ENCODE results near the gene KAZALD1.
A peak's percentile ranks its signal among the peaks of the same experiment; 100 is the strongest.

Gene KAZALD1, protein sequence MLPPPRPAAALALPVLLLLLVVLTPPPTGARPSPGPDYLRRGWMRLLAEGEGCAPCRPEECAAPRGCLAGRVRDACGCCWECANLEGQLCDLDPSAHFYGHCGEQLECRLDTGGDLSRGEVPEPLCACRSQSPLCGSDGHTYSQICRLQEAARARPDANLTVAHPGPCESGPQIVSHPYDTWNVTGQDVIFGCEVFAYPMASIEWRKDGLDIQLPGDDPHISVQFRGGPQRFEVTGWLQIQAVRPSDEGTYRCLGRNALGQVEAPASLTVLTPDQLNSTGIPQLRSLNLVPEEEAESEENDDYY

GRCh38 chr10:101061624-101062231, at the start of gene KAZALD1:
Gene KAZALD1 (plus strand): TSS chr10:101061989. CDS start chr10:101062593, 604 bp downstream.
- DNase-seq = peak; percentile 51

GRCh38 chr10:101012525-101013364, 49.0 kb upstream of the KAZALD1 start:
- DNase-seq = peak; percentile 50

GRCh38 chr10:101013365-101013825, 48.4 kb upstream of the KAZALD1 start:
- no peak for DNase-seq

GRCh38 chr10:101014230-101014884, 47.4 kb upstream of the KAZALD1 start:
- peak; percentile 16 for DNase-seq

DNA sequence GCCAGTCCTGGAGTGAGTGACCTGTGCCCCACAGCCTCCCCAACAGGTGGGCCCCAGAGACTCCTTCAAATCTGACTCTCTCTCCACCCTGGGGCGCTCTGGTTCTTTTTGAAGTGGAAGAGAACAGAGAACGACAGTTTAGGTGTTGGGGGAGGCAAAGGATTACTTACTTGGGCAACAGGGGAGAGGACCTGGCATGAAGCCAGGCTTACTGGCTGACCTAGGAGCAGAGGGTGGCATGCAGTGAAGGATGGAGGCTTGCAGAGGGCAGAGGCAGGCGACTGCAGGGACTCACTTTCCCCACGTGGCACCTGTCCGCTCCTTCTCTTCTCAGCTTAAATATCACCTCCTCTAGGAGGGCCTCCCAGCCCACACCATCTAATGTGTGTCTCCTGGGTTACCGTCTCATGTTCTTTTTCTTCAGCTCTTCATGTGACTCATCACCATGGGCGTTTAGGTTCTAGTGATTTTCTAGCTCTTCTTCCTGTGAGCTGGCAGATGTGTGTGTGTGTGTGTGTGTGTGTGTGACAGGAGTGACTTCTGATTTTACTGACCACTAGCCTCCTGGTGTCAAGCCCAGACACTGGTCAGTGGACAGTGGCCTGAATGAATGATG, 46.7 kb upstream of the KAZALD1 start:
- no peak for DNase-seq

- no peak for DNase-seq
Measured at GRCh38 chr10:101015582-101015973, 46.2 kb upstream of the KAZALD1 start.

- DNase-seq = no peak
Measured at GRCh38 chr10:101016814-101017213, 45.0 kb upstream of the KAZALD1 start.

DNA sequence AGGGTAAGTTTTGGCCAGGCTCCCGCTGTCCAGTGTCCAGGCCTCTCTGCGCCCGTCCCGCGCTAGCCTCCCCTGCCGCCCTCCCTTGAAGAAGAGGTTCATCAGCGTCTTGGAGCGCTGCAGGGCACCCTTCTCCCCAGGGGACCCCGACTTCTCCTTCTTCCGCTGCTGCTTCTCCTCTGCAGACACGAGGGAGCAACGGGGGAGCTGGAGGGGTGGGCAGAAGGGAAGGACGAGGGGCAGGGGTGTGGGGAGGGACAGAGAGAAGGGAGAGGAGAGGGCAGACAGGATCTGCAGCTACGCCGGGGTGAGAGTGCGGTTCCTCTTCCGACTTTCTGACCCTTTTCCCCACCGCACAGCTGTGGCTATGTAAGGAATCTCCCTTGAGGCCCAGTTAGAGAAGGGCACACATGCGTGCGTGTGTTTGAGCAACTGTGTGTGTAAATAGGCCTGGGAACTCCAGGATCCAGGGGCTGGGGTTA, 43.6 kb upstream of the KAZALD1 start:
- no peak for DNase-seq

GRCh38 chr10:101018600-101019439, 43.0 kb upstream of the KAZALD1 start:
- peak; percentile 64 for DNase-seq

GRCh38 chr10:101019440-101019703, 42.4 kb upstream of the KAZALD1 start:
- no peak for DNase-seq

GRCh38 chr10:101020427-101021075, 41.2 kb upstream of the KAZALD1 start:
- DNase-seq = no peak

DNA sequence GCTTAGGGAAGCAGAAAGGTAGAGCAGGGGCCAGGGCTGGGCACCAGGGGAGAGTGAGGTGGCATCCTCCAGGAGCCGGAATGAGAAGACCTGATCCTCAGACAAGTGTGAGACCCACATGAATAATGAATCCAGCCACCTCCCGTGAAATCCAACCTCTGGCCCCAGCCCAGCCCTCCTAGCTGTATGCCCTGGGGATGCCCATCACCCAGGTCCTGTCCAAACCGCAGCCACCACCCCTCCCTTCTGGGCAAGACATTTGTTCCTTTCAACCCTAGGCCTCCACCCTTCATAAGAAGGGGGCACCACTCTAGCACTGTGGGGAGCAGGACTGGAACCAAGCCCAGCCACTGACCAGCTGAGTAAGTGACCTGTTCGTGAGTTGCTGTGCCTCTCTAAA, 40.5 kb upstream of the KAZALD1 start:
- DNase-seq = no peak

- no peak for DNase-seq
Measured at GRCh38 chr10:101021692-101022251, 40.0 kb upstream of the KAZALD1 start.

DNA sequence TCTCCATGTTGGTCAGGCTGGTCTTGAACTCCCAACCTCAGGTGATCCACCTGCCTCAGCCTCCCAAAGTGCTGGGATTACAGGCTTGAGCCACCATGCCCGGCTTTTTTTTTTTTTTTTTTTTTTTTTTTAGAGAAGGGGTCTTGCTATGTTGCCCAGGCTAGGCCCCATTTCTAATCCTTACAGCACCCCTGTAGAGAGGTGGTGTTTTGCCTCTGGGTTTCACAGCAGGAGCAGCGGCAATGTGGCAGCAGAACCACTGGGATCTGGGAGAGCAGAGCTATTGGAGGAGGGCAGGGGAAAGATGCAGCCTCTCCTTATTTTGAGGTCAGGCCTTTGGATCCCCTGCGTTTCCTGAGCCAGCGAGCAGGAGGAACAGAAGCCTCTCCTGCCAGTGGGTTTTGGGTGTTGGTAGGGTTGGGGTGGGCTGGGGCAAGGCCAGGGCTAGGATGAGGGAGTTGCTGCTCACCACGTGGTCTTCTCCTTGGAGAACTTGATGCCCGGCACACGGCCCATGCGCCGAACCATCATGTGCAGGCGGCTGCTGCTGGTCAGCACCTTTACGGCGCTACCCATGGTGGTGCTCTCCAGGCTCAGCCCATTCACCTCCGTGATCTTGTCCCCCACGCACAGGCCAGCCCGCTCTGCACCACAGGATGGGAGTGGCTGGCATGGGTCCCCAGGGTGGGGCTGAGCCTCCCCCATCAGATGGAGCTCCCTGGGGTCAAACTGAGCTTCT, 38.7 kb upstream of the KAZALD1 start:
- DNase-seq = no peak

DNA sequence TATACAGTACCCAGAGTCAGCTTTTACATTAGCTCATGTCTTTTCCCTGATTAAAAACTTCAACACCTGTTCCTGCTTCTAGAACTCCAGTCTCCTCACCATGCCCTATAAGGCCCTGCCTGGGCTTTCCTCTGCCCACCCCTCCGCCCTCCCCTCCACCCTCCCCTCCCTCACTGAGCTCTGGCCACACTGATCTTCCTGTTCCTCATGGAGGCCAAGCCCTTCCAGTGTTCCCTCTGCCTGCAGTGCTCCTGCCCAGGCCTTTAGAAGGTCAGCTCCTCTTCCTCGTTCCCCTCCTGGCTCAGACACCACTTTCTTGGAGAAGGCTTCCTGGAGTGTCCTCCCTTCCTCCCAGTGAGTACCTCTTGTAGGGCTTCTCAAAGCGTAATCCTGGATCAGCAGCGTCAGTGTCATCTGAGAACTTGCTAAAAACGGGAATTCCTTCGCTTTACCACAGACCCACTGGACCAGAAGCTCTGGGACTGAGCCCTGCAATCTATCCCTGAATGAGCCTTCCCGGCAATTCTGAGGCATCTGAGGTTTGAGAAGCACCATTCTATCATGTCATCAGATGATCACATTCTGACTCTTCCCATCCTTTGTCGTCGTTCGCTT, 34.6 kb upstream of the KAZALD1 start:
- no peak for DNase-seq

GRCh38 chr10:101028446-101029337, 33.1 kb upstream of the KAZALD1 start:
- peak; percentile 69 for DNase-seq

DNA sequence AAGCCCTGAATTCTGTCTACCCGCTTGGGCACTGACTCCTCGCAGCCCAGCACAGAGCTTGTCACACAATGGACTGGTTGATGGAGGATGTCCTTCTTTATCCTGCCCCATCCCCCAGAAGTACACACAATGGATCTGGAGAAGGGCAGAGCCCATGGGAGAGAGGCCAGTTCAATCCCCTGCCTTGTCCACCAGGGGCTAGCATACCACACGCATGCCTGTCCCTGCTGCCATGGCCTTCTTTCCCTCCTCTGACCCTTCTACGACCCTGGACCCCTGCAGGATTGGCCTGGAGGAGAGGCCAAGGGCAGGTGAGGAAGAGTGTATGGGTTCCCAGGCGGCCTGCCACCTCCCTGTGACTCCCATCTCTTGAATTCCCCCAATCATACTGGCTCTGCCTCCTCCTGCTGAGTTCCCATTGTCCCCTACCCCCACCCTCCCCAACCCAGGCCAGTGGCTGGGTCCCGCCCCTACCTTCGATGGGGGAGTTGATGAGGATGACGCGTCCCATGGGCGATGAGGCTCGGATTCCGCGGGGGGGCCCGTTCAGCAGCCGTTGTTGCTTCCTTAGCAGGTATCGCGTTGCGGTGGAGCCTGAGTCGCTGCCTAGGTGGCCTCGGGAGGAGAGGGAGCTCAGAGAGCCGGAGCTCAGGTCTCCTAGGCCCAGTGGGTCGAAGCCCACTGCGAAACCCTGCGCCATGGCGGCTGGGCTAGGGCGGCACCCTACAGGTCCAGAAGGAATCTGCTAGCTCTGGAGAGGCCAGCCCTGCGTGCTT, 32.1 kb upstream of the KAZALD1 start:
- DNase-seq = peak; percentile 5

Data from NCI-H2171 treated with DMSO at 0.1 percent for 48 hours (cell line).